PC-9 (cell line): ENCODE results near the gene VPS50.

Source experiments
- CTCF ChIP-seq: fragments of 200-600 bp; sonication (generic); conservative IDR thresholded peaks from 2 replicates; pipeline ENCODE4 v1.6.1; 2017; ENCODE audit warnings: mixed run types, antibody characterized with exemption, mild to moderate bottlenecking, moderate library complexity
- EZH2 ChIP-seq: fragments of 200-600 bp; sonication (generic); IDR thresholded peaks from 2 replicates; pipeline ENCODE4 v1.8.0; 2017; ENCODE audit warnings: antibody characterized with exemption, low read depth

GRCh38 chr7:93332172-93332571 is 100.0 kb downstream of the VPS50 start:
- TF ChIP-seq CTCF (no peak), EZH2 (no peak)
